Measurements from ENCODE around the gene CGB8.
"Not testable (repeated sequence)": the region's sequence is repeated elsewhere in the genome, so short reads cannot be mapped to it uniquely, and the experiment has no call there.

Gene CGB8

DNA sequence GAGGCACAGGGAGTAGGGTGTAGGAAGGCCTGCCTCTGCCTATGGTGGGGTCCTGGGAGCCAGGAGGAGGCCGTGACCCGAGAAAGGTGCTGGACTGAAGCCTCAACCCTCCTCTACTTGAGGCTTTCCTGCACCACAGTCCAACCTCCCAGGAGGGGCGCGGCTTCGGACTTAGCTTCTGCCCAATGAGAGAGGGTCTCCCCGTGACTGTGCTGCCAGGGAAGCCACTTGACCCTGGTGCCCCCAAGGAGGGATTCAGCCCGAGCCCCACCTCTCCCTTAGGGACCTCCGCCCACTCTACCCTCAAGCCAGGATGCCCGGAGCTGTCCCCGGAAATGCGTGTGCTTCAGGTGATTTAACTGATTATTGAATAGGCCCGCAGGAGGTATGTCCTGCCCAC lies at the start of gene CGB8:
Gene CGB8, minus strand, starts transcription at position 101 of the 400 bp plus-strand sequence. CDS start 372 bp downstream, outside the sequence.
- not testable (repeated sequence) for DNase-seq

DNA sequence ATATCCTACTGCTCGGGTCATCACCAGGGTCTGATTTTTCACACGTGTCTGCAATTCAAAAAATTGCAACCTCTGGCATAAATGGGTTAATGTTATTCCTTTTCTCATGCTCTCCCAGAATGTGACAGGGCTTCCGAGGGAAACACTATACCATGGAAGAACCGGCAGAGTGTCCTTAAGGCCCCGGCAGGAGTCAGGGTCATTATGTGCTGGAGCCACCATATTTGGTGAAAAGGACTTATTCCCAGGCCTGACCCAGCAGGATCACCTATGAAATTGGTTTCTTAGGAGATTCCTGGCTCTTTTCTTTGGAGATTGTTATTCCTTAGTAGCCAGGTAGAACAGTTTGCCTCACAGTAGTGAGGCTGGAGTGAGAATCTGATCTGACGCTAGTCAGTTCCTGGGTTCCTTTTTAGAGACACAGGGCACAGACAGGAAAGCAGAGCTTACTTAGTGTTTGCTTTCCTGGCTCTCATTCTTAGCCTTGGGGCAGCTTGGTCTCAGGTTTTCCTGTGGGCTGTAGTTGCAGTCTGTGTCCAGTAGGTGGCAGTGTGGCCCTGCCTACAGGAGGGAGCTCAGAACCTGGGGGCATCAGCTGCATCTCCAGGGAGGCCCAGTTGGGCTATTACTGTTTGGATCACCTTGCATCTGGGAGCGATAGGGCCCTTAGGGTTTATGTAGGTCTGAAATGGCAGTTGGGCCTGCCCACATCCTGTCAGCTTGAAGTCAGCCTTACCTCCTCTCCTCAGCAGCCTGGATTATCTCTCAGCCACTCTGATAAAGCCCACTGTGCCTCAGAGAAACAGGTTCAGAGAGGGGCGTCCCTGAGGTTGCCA lies 48.8 kb upstream of the CGB8 start:
- peak; percentile 67 for DNase-seq

DNA sequence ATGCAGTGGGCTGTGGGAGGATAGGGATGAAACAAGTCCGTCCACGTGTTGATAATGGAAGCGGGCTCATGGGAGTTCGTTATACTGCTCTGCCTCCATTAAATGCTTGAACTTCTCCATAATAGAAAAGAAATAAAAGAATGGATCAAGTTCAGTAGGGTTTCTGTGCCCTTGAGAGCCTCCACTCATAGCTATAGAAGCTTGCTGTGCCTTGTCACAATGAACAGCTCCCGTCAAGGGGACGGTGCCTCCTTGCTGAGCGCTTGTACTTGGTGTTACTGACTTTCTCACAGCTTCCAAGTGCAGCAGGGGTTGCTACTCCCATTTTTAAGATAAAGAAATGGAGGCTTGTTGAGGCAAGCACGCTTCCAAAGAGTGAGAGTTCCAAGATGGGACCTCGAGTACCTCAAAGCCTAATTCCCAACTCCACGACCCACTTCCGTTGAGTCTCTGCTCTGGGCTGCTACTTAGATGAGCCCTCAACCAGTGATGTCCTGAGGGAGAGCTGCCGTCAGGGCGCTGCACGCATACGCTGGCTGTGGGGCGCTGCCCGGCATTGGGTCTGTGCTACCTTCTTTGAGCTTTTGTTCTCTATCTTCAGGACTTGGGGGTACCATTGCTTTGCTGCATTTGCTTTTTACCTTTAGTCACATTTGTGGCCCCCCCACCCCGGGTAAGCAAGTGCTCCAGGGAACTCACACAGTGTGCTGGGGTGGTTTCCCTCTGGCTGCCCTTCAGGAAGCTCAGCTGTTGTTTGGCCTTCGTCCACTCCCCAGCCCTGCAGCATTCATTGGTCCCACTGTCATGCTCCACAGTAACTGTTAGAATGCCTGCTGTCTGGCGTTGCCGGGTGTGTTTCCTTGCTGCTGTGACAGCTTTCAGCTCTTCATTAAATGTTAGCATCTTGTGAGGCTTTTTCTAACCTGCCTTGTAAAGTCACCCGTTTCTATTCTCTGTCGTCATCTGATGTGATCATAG lies 45.9 kb upstream of the CGB8 start:
- no peak for DNase-seq

DNA sequence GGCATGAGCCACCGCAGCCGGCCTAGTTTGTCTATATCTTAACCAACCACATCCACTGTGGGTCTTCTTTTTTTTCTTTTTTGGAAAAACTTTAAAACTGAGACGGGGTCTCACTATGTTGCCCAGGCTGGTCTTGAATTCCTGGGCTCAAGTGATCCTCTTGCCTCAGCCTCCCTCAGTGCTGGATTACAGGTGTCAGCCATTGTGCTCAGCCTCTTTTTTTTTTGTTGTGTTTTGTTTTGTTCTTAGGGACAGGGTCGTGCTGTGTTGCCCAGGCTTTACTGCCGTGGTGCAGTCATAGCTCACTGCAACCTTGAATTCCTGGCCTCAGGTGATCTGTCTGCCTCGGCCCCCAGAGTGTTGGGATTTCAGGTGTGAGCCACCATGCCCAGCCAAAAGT lies 43.8 kb upstream of the CGB8 start:
- no peak for DNase-seq

DNA sequence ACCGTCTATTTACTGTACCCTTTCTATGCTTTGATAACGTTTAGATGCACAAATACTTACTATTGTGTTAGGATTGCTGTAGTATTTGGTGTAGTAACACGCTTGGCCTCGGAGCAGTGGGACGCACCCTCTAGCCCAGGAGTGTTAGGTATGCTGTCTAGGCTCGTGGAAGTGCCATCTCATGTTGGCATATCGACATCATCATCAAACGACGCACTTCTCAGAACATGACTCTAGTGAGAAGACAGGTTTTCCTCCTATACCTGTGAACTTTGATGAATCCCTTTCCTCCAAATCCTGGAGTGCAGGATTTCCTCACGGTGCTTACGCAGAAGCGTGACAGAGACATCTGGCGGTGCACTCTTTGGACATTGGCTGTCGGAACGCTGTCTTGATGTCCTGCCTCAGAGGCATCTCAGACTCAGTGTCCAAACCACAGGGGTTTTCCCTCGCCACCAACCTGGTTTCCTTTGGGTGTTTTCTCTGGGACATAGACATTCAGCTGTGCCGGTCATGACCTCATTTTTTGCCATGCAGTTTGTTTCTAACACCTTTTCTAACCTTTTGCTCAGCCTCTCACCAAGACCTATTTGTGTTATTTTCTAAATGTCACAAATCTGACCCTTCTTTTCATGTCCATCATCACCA lies 42.6 kb upstream of the CGB8 start:
- DNase-seq, result no peak

DNA sequence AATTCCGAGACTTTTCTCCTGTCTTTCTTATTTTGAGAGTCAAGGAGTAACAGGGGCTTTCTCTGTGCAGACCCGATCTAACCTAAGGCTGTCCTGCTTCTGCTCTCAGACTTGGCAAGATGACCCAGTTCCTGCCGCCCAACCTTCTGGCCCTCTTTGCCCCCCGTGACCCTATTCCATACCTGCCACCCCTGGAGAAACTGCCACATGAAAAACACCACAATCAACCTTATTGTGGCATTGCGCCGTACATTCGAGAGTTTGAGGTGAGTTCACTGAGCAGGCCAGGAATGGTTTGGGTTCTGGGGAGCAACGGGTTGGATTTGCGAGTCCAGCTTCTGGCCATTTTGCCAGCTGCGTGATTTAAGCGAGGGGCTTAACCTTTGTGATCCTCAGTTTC lies 37.4 kb upstream of the CGB8 start:
- no peak for DNase-seq

DNA sequence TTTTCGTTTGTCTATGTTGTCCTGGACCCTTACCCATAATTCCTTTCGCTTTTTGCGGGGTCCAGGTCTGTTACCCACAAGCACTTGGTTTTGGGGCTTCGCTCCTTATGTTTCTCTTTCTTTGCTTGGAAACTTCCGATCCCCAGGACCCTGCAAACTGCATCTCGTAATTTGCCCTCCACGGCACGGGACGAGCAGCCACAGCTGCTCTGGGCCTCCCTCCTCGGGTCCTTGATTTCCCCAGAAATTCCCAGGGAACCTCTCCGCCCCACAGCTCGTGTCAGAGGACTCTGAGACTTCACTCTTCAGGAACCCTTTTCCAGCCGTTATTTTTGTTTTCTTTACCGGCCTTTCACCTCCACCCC lies 36.9 kb upstream of the CGB8 start:
- DNase-seq, result no peak

DNA sequence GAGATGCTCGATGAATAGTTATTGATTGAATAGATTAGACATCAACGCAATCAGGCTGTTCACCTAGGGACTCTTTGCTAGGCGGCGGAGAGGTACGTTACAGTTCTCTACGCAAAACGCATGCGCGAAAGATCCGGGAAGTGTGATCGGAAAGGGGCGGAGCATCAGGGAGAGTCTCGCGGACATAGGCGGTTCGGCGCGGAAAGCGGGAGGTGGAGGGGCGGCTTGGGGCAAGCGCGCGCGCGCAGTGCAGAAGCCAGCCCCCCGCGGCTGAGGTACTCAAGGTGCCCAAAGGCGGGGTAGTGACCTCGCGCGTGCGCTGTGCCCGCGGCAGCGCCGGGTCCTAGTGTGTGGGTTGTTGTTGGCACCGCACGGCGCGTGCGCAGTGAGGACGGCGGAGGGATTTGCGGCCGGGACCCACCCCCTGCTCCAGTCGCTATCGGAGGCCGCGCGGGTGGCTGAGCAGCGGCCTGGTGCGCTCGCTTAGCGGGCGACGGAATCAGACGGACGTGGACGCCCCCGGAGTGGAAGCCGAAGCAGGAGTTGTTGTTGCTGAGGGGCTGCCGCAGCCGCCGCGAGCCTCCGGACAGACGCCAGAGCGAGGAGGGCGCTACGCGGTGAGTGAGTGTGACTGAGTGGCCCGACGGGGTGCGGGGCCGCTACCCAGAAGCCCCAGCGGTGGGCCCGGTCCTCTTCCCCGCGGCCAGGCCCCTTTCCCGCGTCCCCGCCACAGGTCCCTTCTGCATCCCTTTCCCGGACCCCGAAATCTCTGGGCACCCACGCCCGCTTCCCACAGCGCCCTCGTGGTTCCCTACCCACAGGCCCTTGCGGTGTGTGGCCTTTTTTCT lies 36.3 kb upstream of the CGB8 start, which contains the start of gene SNRNP70:
Gene SNRNP70, plus strand, starts transcription at position 432 of the 848 bp plus-strand sequence. CDS start 964 bp downstream, outside the sequence.
- peak; percentile 99 for DNase-seq

DNA sequence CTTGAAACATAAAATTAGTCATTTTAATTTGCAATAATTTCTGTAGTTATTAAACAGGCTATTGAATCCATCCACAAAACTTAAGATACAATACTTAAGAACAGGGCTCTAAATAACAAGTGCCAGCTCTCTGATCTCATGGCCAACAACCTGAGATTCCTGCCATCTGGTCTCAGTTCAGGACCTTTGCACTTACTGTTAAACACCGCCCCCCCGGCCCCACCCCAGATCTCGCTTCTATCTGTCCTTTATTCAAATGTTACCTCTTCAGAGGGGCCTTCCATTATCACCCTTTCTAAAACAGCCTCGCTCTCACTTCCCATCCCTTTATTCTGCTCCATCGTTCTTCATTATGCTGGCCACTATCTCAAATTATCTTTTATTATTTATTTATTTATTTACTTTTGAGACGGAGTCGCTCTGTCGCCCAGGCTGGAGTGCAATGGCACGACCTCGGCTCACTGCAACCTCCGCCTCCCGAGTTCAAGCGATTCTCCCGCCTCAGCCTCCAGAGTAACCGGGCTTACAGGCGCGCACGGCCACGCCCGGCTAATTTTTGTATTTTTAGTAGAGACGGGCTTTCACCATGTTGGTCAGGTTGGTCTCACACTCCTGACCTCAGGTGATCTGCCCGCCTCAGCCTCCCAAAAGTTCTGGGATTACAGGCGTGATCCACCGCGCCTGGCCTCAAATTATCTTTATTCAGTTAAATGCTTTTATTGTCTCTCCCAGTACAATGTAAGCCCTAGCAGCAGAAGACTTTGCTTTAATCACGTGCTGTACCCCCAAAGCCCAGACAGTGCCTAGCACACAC lies 35.5 kb upstream of the CGB8 start:
- no peak for DNase-seq

DNA sequence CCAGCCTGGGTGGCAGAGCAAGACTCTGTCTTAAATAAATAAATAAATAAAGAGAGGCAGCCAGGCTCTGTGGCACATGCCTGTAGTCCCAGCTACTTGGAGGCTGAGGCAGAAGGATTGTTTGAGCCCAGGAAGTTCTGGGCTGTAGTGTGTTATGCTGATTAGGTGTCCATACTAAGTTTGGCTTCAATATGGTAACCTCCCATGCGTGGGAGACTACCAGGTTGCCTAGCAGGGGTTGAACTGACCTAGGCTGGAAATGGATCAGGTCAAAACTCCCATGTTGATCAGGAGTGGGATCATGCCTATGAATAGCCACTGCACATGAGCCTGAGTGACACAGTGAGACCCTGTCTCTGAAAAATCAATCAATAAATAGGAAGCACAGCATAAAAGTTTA lies 32.4 kb upstream of the CGB8 start:
- DNase-seq, result no peak

DNA sequence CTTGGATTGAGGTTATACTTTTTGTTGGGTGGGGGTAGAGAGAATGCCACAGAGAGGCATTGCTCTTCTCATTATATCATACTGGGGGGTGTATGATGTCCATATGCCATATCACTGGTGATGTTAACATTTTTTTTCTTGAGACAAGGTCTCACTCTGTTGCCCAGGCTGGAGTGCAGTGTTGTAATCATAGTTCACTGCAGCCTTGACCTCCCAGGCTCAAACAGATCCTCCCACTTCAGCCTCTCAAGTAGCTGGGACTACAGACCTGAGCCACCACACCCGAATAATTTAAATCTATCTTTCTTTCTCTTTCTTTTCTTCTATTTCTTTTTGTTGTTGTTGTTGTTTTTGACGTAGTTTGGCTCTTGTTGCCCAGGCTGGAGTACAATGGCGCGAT lies 31.5 kb upstream of the CGB8 start:
- DNase-seq, result no peak

DNA sequence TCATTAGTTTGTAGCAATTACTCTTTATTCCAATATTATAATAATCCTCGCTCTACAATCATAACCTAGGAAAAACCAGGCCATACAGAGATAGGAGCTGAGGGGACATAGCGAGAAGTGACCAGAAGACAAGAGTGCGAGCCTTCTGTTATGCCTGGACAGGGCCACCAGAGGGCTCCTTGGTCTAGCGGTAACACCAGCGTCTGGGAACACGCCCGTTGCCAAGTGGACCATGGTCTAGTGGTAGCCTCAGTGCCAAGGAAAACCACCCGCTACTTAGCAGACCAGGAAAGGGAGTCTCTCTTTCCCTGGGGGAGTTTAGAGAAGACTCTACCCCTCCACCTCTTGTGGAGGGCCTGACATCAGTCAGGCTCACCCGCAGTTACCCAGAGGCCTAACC lies 26.0 kb upstream of the CGB8 start:
- DNase-seq, result peak; percentile 41

DNA sequence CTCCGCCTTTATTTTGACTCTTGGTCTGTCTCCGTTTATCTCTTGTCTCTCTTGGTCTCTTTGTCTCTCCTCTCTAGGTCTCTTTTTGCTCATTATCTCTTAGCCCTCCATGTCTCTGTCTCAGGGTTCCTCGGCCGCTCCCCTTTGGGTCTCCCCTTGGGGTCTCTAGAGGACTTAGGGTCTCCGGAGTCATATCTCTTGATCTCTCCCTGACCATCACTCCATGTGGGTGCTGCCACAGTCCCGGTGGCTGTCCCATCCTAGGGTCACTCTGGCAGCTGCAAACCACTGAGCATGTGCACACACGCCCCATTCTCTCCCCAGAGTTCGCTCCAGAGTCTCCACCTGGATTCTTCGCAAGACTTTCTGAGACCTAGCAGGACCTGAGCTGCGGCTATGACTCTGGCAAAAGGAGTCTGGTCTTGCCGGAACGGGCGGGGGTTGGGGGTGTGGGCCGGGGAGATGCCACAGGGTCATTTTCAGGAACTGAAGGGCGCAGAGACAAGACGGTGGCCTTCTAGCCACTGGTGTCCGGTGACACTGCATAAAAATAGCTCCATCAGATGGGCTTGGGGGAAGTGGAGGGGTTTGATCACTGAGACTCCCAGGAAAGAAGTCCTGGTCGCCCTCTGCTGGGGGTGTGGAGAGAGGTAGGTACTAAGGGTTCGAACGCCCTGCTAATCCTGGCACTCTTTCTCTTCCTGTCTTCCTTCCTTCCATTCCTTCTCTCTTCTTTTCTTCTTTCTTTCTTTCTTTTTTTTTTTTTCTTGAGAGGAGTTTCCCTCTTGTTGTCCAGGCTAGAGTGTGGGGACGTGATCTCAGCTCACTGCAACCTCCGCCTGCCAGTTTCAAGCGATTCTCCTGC lies 24.8 kb upstream of the CGB8 start:
- no peak for DNase-seq

DNA sequence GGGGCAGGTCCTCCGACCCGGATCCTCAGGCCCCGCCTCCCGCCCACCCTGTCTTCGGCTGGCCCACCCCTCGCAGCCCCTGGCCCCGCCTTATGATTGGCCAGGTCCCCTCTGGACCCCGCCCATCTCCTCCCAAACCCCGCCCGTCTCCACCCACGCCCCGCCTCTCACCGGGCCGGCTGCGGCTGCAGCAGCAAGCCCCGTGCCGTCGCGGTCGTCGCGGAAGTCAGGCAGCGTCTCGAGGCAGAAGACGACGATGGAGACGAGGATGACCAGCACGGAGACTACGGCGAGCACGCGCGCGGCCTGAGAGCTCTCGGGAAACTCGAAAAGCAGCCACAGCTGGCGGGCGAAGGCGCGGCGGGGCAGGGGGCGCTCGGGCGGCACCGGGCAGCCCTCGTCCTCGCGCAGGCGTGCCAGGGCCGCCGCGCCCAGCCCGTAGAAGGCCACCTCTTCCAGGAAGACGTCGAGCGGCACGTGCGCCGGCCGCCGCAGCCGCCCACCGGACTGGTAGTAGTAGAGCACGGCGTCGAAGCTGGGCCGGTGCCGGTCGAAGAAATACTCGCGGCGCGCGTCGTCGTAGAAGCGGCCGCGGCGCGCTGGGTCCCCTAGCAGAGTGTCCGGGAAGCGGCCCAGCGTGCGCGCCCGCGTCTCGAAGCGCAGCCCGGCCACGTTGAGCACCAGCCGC lies 23.1 kb upstream of the CGB8 start:
- no peak for DNase-seq

DNA sequence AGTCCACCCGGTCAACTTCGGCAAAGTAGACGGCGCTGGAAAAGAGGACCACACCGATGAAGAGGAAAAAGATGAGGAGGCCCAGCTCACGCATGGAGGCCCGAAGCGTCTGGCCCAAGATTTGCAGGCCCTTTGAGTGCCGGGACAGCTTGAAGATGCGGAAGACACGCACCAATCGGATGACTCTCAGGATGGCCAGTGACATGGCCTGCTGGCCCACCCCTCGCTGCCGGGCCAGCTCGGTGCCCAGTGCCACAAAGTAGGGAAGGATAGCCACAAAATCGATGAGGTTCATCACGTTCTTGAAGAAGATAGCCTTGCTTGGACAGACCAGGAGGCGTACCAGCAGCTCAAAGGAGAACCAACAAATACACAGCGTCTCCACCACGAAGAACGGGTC lies 21.5 kb upstream of the CGB8 start:
- no peak for DNase-seq

DNA sequence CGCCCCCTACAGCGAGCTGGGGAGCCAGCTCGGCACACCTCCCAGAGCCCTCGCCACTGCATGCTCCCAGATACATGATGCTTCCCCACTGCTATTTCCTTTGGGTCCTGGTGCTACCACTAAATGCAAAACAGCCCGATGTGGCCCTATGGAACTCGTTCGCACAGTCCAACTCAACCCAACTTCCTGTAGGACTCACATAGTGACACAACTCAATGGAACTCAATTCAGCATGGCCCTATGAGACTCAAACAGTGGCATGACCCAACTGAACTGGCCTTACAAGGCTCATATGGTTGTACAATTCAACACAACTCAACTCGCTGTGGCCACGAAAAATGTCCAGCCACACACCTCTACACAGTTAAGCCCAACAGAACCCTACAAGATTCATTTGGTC lies 20.1 kb upstream of the CGB8 start:
- DNase-seq, result no peak

DNA sequence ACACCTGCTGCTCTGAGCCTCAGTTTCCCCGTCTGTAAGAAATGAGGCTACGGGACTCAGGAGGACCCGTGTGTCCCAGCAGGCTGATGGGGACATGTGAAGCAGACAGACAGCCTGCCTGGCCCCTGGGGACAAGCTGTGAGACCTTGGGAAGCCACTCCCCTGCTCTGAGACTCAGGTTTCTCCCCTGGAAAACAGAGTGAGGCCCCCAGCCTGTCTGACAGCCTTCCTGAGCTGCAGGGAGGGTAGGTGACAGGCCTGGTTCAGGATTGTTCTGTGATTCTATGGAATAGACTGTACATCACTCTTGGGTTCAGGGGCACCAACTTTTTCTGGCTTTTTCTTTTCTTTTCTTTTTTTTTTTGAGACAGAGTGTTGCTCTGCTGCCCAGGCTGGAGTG lies 18.6 kb upstream of the CGB8 start:
- DNase-seq, result no peak

DNA sequence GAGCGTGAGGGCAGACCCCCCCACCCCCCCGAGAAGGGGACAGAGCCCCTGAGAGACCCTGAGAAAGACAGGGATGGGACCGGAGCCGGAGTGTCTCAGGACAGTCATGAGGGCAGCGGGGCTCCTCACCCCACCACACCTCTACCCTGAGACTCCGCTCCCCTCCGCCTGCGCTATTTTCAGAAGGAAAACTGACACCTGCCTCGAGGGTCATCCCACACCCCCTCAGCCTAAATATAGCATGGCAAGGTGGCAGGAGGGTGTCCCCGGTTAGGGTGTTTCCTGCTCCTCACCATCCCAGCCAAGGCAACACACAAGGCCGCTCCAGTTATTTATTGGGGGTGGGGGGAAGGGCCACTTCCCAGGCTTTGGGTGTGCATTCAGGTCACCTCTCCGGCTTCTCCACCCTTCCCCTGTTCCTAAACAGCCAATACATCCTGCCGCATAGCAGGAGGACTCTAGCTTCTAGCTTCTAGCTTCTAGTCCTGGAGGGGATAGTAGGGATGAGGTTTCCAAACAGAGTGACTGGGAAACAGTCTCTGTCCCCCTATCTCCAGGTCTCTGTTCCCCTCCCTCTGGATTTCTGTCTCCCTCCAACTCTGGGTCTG lies 17.1 kb upstream of the CGB8 start:
- DNase-seq, result no peak
